Brain microvascular endothelial cell (primary cell): Measurements from ENCODE around the gene SLC7A6.

Experiments
- DNase-seq: peaks from one replicate; pipeline ENCODE4 v3.0.0-alpha.2; 2020
- H3K27ac ChIP-seq: fragments of 250-450 bp; sonication (Bioruptor Pico); 2 replicates; pipeline ENCODE4 v1.5.1; 2020; ENCODE audit warnings: mild to moderate bottlenecking, moderate library complexity
- H3K27me3 ChIP-seq: fragments of 250-450 bp; sonication (Bioruptor Pico); replicated peaks from 2 replicates; pipeline ENCODE4 v1.5.1; 2020; ENCODE audit warnings: mild to moderate bottlenecking
- H3K36me3 ChIP-seq: fragments of 250-450 bp; sonication (Bioruptor Pico); replicated peaks from 2 replicates; pipeline ENCODE4 v1.5.1; 2020; ENCODE audit warnings: mild to moderate bottlenecking
- H3K4me3 ChIP-seq: 2 replicates; pipeline ENCODE4 v1.5.1; 2011; ENCODE audit warnings: low read depth, mild to moderate bottlenecking, control low read depth, low read length, moderate library complexity
- in situ Hi-C: cut with HindIII; loops from 2 replicates; pipeline ENCODE4 v1.10.0; 2017; ENCODE audit warnings: low sequenced_read_pairs, low pct_ligation_motif_present
- TF ChIP-seq, protein P1 (sequence below): IDR thresholded peaks from 2 replicates; pipeline ENCODE4 v1.5.1; 2011; ENCODE audit warnings: low read depth, mild to moderate bottlenecking, moderate library complexity, low read length, control low read depth, inconsistent platforms; ENCODE audit errors: missing control alignments

SLC7A6 gene

DNA sequence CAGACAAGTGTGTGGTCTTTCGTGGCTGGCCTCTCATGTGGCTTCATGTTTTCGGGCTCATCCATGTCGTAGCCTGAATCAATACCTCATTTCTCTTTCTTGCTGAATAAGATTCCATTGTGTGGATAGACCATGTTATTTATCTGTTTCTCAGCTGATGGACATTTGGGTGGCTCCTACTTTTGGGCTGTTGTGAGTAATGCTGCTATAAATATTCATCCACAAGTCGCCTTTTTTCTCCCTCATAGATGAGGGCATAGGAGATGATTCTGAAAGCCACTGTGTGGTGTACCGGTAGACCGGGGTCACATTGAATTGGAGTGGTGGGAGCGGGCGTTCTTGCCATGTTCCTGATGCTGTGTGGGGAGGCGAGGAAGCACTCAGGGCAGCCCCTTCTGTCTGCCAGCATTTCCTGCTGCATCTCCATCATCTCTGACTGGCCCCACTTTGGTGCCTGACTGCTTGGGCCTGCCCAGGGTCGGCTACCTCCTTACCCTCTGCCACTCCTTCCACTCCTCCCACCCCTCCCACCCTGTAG, 86.6 kb downstream of the SLC7A6 start:
- in situ Hi-C loops: no loop called here
- Histone ChIP-seq H3K4me3 (no peak overlapping the region), H3K36me3 (peaks cover 28% of the 10 kb centered on the region), H3K27me3 (no peaks in the 10 kb centered on the region), H3K27ac (no peak overlapping the region)
- DNase-seq: no peak
- TF ChIP-seq, protein P1, sequence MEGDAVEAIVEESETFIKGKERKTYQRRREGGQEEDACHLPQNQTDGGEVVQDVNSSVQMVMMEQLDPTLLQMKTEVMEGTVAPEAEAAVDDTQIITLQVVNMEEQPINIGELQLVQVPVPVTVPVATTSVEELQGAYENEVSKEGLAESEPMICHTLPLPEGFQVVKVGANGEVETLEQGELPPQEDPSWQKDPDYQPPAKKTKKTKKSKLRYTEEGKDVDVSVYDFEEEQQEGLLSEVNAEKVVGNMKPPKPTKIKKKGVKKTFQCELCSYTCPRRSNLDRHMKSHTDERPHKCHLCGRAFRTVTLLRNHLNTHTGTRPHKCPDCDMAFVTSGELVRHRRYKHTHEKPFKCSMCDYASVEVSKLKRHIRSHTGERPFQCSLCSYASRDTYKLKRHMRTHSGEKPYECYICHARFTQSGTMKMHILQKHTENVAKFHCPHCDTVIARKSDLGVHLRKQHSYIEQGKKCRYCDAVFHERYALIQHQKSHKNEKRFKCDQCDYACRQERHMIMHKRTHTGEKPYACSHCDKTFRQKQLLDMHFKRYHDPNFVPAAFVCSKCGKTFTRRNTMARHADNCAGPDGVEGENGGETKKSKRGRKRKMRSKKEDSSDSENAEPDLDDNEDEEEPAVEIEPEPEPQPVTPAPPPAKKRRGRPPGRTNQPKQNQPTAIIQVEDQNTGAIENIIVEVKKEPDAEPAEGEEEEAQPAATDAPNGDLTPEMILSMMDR: no peak
